Esophagus squamous epithelium (tissue), 5 donors: ENCODE results near the gene PRELID2. TPM values are rescaled to one million over a fixed set of nuclear protein-coding genes. Genes with fewer than 3 reads are reported as not detected.

Experiments
- DNase-seq: peaks from one replicate; lab custom pipeline; 2025; lab: John Stamatoyannopoulos, UW
- H3K27ac ChIP-seq, 4 donors: fragments of 200-600 bp; sonication (generic); one replicate each; pipeline ENCODE4 v1.5.1; 2016 to 2019; ENCODE audit warnings: mild to moderate bottlenecking in 1 of 4
- H3K27me3 ChIP-seq, 4 donors: fragments of 200-600 bp; sonication (generic); 1 replicate in 3 of 4; 2 replicates in 1 of 4; pipeline versions ENCODE4 v1.5.1 to v1.6.0; 2017 to 2021; ENCODE audit warnings: antibody characterized with exemption in 1 of 4
- H3K36me3 ChIP-seq, 3 donors: fragments of 200-600 bp; sonication (generic); one replicate each; pipeline ENCODE4 v1.5.1; 2016 to 2019
- H3K4me1 ChIP-seq, 3 donors: fragments of 200-600 bp; sonication (generic); one replicate each; pipeline ENCODE4 v1.5.1; 2017 to 2019
- H3K4me3 ChIP-seq, 4 donors: fragments of 200-600 bp; sonication (generic); 1 replicate in 3 of 4; 2 replicates in 1 of 4; pipeline ENCODE4 v1.5.1; 2016 to 2019; ENCODE audit warnings: mild to moderate bottlenecking in 2 of 4, moderate library complexity in 1 of 4
- H3K9me3 ChIP-seq, 3 donors: fragments of 200-600 bp; sonication (generic); one replicate each; pipeline ENCODE4 v1.5.1; 2016 to 2019
- CTCF ChIP-seq, 6 experiments: fragments of 450-650 bp in 4 of 6; fragments of 200-600 bp in 2 of 6; sonication (generic) in 2 of 6; IDR thresholded peaks; one replicate each; pipeline ENCODE4 v1.5.1; 2016 to 2019; ENCODE audit warnings: antibody characterized with exemption in 6 of 6, mild to moderate bottlenecking in 4 of 6, moderate library complexity in 4 of 6
- POLR2A ChIP-seq, 4 donors: fragments of 450-650 bp; IDR thresholded peaks; one replicate each; pipeline ENCODE4 v1.6.1; 2017; ENCODE audit warnings: antibody characterized with exemption in 4 of 4, mild to moderate bottlenecking in 4 of 4, moderate library complexity in 3 of 4
- WGBS, 2 donors: methylation state at CpG; one replicate each; pipeline ENCODE4 v1.1.5; 2018; 5-methylcytosine and 5-hydroxymethylcytosine counted together
- intact Hi-C: fragments of 100-400 bp; cut with DNase I; formaldehyde crosslinking; loops from one replicate; pipeline ENCODE4 v1.15.0; 2022
- total RNA-seq, 4 donors: library from RNA; depleted of rRNA; stranded (reverse); fragments of >200 nt; gene quantifications; one replicate each; pipeline ENCODE4 v1.1.0, GENCODE V29; 2016
- donor health status: DM: yes; HTN: yes; CAD: no.

The PRELID2 gene
- total RNA-seq, 4 donors from 2014 or later: 0.68 to 12.6 (median 6.5) TPM

- Histone ChIP-seq H3K27ac (no peak overlapping the region), H3K4me1 (peaks cover 0 to 5% (median 0%) of the 10 kb centered on the region in 3 donors), H3K4me3 (no peak overlapping the region), H3K9me3 (no peaks in the 10 kb centered on the region), H3K36me3 (peaks cover 0 to 11% (median 0%) of the 10 kb centered on the region in 3 donors), H3K27me3 (no peaks in the 10 kb centered on the region)
- no peak for DNase-seq
- intact Hi-C loops: no loop called here
- TF ChIP-seq POLR2A (IDR thresholded peaks at IDR 0.05) (no peak), CTCF (IDR thresholded peaks at IDR 0.05) (no peak)
Observed at GRCh38 chr5:145772466-145772865, 62.7 kb downstream of the PRELID2 start.

- H3K27ac ChIP-seq: no peak overlapping the region
- peaks cover 0 to 11% (median 0%) of the 10 kb centered on the region in 3 donors for H3K36me3 ChIP-seq
- no peak for DNase-seq
- TF ChIP-seq POLR2A (IDR thresholded peaks at IDR 0.05) (no peak), CTCF (IDR thresholded peaks at IDR 0.05) (no peak)
- no peak overlapping the region for H3K4me3 ChIP-seq
- H3K4me1 ChIP-seq: no peaks in the 10 kb centered on the region
- 70 to 73% methylated on average over 3 of the region's 3 CpGs for WGBS, 2 donors
- no peaks in the 10 kb centered on the region for H3K27me3 ChIP-seq
- no peaks in the 10 kb centered on the region for H3K9me3 ChIP-seq
- intact Hi-C loops: no loop called here
Observed at GRCh38 chr5:145768863-145769262, 66.3 kb downstream of the PRELID2 start.

- H3K36me3 ChIP-seq: no peaks in the 10 kb centered on the region
- H3K4me3 ChIP-seq: no peak overlapping the region
- TF ChIP-seq CTCF (IDR thresholded peaks at IDR 0.05): no peak
- TF ChIP-seq POLR2A (IDR thresholded peaks at IDR 0.05): no peak
- H3K27me3 ChIP-seq: no peaks in the 10 kb centered on the region
- WGBS, 2 donors: 71 to 88% methylated on average over 1 of the region's 1 CpG
- no peak overlapping the region for H3K27ac ChIP-seq
- no peaks in the 10 kb centered on the region for H3K9me3 ChIP-seq
- intact Hi-C loops: no loop called here
- H3K4me1 ChIP-seq: no peaks in the 10 kb centered on the region
- no peak for DNase-seq
Observed at GRCh38 chr5:145764325-145764724, 70.8 kb downstream of the PRELID2 start.

GRCh38 chr5:145762833-145763232 is 72.3 kb downstream of the PRELID2 start:
- intact Hi-C loops: no loop called here
- Histone ChIP-seq H3K4me1 (no peaks in the 10 kb centered on the region), H3K36me3 (no peaks in the 10 kb centered on the region), H3K27ac (no peak overlapping the region), H3K27me3 (no peaks in the 10 kb centered on the region), H3K9me3 (no peaks in the 10 kb centered on the region), H3K4me3 (no peak overlapping the region)
- no peak for TF ChIP-seq CTCF (IDR thresholded peaks at IDR 0.05)
- TF ChIP-seq POLR2A (IDR thresholded peaks at IDR 0.05): no peak
- no peak for DNase-seq
- 86 to 92% methylated on average over 1 of the region's 1 CpG for WGBS, 2 donors

- no peak for DNase-seq
- TF ChIP-seq CTCF (IDR thresholded peaks at IDR 0.05) (no peak), POLR2A (IDR thresholded peaks at IDR 0.05) (no peak)
- Histone ChIP-seq H3K27me3 (no peaks in the 10 kb centered on the region), H3K36me3 (no peaks in the 10 kb centered on the region), H3K9me3 (no peaks in the 10 kb centered on the region), H3K27ac (no peak overlapping the region), H3K4me1 (no peaks in the 10 kb centered on the region), H3K4me3 (no peak overlapping the region)
- 74 to 85% methylated on average over 4 of the region's 4 CpGs for WGBS, 2 donors
- intact Hi-C loops: no loop called here
Observed at GRCh38 chr5:145761254-145761653, 73.9 kb downstream of the PRELID2 start.
